GM19438 (cell line): ENCODE results near the gene EMC1.
"Not testable (repeated sequence)": the region's sequence is repeated elsewhere in the genome, so short reads cannot be mapped to it uniquely, and the experiment has no call there.

Experiments used
- ATAC-seq: cut with Tn5 transposase; IDR thresholded peaks from one replicate; pipeline ENCODE4 v1.9.1; 2021; ENCODE audit warnings: low read depth; ENCODE audit not compliant: unreplicated experiment

EMC1 gene

GRCh38 chr1:19220080-19220846 lies 31.1 kb downstream of the EMC1 start:
- ATAC-seq, result no peak

GRCh38 chr1:19219451-19219850 lies 31.9 kb downstream of the EMC1 start:
- ATAC-seq, result no peak

- ATAC-seq, result not testable (repeated sequence)
Observed at GRCh38 chr1:19216585-19216984, 34.7 kb downstream of the EMC1 start.

- no peak for ATAC-seq
Observed at GRCh38 chr1:19213580-19213979, 37.7 kb downstream of the EMC1 start.

- no peak for ATAC-seq
Observed at GRCh38 chr1:19212167-19212566, 39.2 kb downstream of the EMC1 start.

GRCh38 chr1:19210772-19211549 lies 40.4 kb downstream of the EMC1 start:
- no peak for ATAC-seq

- ATAC-seq, result peak; percentile 79
Observed at GRCh38 chr1:19209990-19210771, 41.1 kb downstream of the EMC1 start, which contains the start of gene UBR4. Gene UBR4, minus strand, starts transcription at chr1:19210266. Its CDS starts 18 bp downstream, at chr1:19210248.

- ATAC-seq, result peak; percentile 40
Observed at GRCh38 chr1:19209439-19209989, 41.8 kb downstream of the EMC1 start.

- no peak for ATAC-seq
Observed at GRCh38 chr1:19208710-19209438, 42.5 kb downstream of the EMC1 start.

- ATAC-seq, result no peak
Observed at GRCh38 chr1:19206947-19207346, 44.4 kb downstream of the EMC1 start.

- no peak for ATAC-seq
Observed at GRCh38 chr1:19205845-19206244, 45.5 kb downstream of the EMC1 start.

- ATAC-seq, result no peak
Observed at GRCh38 chr1:19205403-19205802, 45.9 kb downstream of the EMC1 start.

GRCh38 chr1:19204446-19205266 lies 46.7 kb downstream of the EMC1 start:
- no peak for ATAC-seq

- ATAC-seq, result no peak
Observed at GRCh38 chr1:19203440-19203839, 47.9 kb downstream of the EMC1 start.

GRCh38 chr1:19202396-19202795 lies 48.9 kb downstream of the EMC1 start:
- ATAC-seq, result no peak

- ATAC-seq, result no peak
Observed at GRCh38 chr1:19199969-19200604, 51.2 kb downstream of the EMC1 start.

GRCh38 chr1:19199329-19199968 lies 51.9 kb downstream of the EMC1 start:
- no peak for ATAC-seq

GRCh38 chr1:19198820-19199219 lies 52.5 kb downstream of the EMC1 start:
- ATAC-seq, result no peak
